ENCODE results near the gene CSNK1E. TPM values are rescaled to one million over a fixed set of nuclear protein-coding genes. Genes with fewer than 3 reads are reported as not detected.

The CSNK1E gene
- total RNA-seq, 1 donor from 2014 or later, result 78.7 TPM

GRCh38 chr22:38335077-38335476, 17.8 kb upstream of the CSNK1E start:
- no peak for DNase-seq (ENCODE audit: low read depth in 2 of 2)

DNA sequence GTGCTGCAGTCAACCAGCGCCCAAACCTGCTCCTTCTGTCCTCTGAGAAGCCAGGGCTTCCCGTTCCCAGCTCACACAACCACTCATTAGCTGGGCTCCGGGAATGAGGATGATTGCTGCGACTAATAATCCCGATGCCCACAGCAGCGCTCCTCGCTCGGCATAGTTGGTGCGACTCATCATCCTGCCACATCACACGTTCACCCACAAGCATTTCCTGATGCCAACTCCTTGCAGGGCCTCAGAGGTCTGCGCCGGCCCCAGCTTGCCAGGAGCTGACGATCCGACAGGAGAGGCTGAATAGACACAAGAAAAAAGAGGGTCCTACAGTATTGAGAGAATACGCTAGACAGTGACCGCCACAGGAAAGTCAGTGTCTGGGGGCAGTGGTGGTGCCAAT, 10.6 kb upstream of the CSNK1E start:
- DNase-seq (ENCODE audit: low read depth in 2 of 2), result peak in 1 of 2 donors; percentile 61

- no peak for DNase-seq (ENCODE audit: low read depth in 2 of 2)
Measured at GRCh38 chr22:38327396-38327795, 10.2 kb upstream of the CSNK1E start.

DNA sequence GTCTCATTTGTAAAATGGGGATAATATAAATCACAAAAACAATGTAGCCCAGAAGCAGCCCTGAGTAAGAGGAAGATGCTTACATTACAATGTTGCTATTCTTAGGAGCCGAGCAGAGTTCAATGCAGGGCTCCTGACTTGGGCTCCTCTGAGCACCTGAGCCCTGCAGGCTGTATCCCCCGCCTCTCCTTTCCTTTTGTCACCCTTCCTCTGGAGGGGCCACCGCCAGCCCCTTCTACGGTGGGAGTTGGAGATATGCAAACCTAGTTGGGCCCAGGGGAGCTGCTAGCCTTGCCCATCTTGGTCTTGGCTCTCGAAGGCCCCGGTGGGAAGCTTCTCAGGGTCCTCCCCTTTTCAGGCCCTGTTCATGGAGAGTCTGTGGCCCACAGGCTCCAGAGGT, 8.4 kb upstream of the CSNK1E start:
- DNase-seq (ENCODE audit: low read depth in 2 of 2), result no peak

GRCh38 chr22:38320605-38321402, 3.6 kb upstream of the CSNK1E start:
- DNase-seq (ENCODE audit: low read depth in 2 of 2), result no peak

- DNase-seq (ENCODE audit: low read depth in 2 of 2), result no peak
Measured at GRCh38 chr22:38318792-38319773, 1.9 kb upstream of the CSNK1E start.

- DNase-seq (ENCODE audit: low read depth in 2 of 2), result peak; percentile 57 to 91
Measured at GRCh38 chr22:38317995-38318715, 922 bp upstream of the CSNK1E start.

GRCh38 chr22:38316364-38317121, 690 bp downstream of the CSNK1E start:
- DNase-seq (ENCODE audit: low read depth in 2 of 2), result peak in 1 of 2 donors; percentile 69

DNA sequence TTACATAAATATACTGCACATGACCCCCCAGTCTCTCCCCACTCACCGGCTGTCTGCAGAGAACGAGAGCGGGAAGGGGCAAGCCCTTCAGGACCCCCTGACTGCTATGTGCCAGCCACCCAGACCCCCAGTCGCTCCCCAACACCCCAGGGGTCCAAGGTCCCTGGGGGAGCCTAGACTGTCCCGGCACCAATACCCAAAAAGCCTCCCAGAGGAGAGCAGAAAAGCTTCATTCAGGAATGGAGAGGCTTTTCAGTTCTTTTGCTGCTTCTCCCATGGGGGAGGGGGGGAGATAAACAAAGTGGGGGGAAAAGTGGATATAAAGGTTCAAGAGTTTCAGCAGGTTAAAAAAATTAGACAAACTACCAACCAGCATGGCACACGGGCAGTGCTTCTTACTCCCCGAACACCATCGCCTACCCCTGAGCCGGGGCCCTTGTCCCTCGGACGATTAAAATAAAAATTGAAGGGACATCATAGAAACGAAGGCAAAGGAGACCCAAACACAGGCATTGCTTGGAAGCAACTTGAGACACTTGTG, 1.3 kb downstream of the CSNK1E start:
- DNase-seq (ENCODE audit: low read depth in 2 of 2), result peak in 1 of 2 donors; percentile 26

GRCh38 chr22:38314933-38315822, 2.1 kb downstream of the CSNK1E start:
- peak in 1 of 2 donors; percentile 48 for DNase-seq (ENCODE audit: low read depth in 2 of 2)

DNA sequence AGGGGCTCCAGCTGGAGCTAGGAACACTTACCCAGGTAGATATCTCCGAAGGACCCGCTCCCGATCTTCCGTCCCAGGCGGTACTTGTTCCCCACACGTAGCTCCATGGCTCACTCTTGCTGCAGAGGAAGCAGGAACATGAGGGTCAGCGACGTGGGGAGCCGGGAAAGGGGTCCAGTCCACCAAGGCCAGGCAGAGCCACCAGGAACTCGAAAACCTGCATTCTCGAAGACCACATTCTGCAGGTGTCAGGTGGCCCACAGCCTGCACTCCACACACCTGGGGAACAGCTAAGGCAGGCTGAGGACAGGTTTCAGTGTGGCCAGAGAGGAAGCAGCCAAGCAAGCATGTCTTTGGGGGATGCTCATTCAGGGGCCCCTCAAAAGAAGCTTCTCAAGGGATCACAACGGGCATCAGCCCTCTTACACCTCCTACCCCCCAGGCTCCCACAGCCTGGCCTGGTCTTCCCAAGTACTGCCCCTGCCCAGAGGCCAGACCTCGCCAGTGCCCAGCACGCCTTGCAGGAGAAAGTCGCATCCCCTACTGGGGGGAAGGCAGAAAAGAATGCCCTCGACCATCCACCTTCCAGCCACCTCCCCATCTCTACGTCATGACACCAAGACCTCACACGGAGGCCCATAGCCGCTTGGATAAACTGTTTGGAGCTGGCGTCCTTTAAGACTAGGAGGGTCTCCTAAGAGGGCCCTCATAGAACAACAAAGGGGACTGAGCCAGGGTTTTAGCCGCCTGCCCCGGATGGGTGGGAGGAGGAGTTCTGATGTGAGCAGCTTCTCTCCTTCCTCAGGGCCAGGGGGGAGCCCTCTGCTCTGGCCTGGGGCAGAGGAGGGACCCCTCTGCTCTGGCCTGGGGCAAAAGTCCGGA, 2.9 kb downstream of the CSNK1E start:
- peak in 1 of 2 donors; percentile 15 for DNase-seq (ENCODE audit: low read depth in 2 of 2)

GRCh38 chr22:38313384-38313955, 3.8 kb downstream of the CSNK1E start:
- peak in 1 of 2 donors; percentile 58 for DNase-seq (ENCODE audit: low read depth in 2 of 2)

GRCh38 chr22:38312261-38312800, 4.9 kb downstream of the CSNK1E start:
- no peak for DNase-seq (ENCODE audit: low read depth in 2 of 2)

DNA sequence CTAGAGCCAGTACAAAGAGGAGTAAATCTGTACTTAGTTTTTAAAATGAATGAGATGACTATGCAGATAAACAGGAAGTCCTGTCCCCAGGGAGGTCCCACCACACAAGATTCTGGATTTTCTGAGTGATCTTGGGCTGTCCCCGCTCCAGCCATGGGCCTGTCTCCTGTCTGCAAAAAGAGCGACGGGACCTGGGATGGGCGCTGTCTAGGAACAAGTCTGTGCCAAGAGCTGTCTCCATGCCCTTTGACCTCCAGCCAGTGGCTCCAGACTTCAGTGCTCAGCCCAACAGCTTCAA, 6.0 kb downstream of the CSNK1E start:
- no peak for DNase-seq (ENCODE audit: low read depth in 2 of 2)

- DNase-seq (ENCODE audit: low read depth in 2 of 2), result no peak
Measured at GRCh38 chr22:38310518-38311322, 6.5 kb downstream of the CSNK1E start.

- no peak for DNase-seq (ENCODE audit: low read depth in 2 of 2)
Measured at GRCh38 chr22:38309614-38310517, 7.4 kb downstream of the CSNK1E start.

Data from dermis microvascular lymphatic vessel endothelial cell (primary cell).